GM19452 (cell line): ENCODE data around the gene EIF4E2.
"Not testable (repeated sequence)": the region's sequence is repeated elsewhere in the genome, so short reads cannot be mapped to it uniquely, and the experiment has no call there.

Experiments
- ATAC-seq: cut with Tn5 transposase; IDR thresholded peaks from one replicate; pipeline ENCODE4 v1.9.1; 2021; ENCODE audit not compliant: unreplicated experiment

Gene EIF4E2

GRCh38 chr2:232521959-232522622 lies 28.4 kb upstream of the EIF4E2 start:
- ATAC-seq: no peak

- no peak for ATAC-seq
These were observed 27.7 kb upstream of the EIF4E2 start for GRCh38 chr2:232522623-232523401.

- no peak for ATAC-seq
These were observed 27.1 kb upstream of the EIF4E2 start for GRCh38 chr2:232523402-232523681.

GRCh38 chr2:232523682-232524597 lies 26.5 kb upstream of the EIF4E2 start:
- ATAC-seq: no peak

- no peak for ATAC-seq
These were observed 25.7 kb upstream of the EIF4E2 start for GRCh38 chr2:232524771-232525170.

GRCh38 chr2:232525199-232525598 lies 25.3 kb upstream of the EIF4E2 start:
- no peak for ATAC-seq

GRCh38 chr2:232525791-232526371 lies 24.6 kb upstream of the EIF4E2 start, which contains the start of gene CHRND:
Gene CHRND, plus strand, starts transcription at chr2:232526160. Its CDS starts 56 bp downstream, at chr2:232526216.
- ATAC-seq: no peak

GRCh38 chr2:232526372-232526941 lies 24.0 kb upstream of the EIF4E2 start:
- ATAC-seq: no peak

- no peak for ATAC-seq
These were observed 22.5 kb upstream of the EIF4E2 start for GRCh38 chr2:232527905-232528470.

GRCh38 chr2:232528746-232529460 lies 21.6 kb upstream of the EIF4E2 start:
- ATAC-seq: no peak

GRCh38 chr2:232529806-232530547 lies 20.5 kb upstream of the EIF4E2 start:
- ATAC-seq: no peak

GRCh38 chr2:232530626-232531260 lies 19.7 kb upstream of the EIF4E2 start:
- no peak for ATAC-seq

GRCh38 chr2:232532419-232532818 lies 18.1 kb upstream of the EIF4E2 start:
- ATAC-seq: no peak

GRCh38 chr2:232532821-232533220 lies 17.7 kb upstream of the EIF4E2 start:
- not testable (repeated sequence) for ATAC-seq

- ATAC-seq: no peak
These were observed 16.4 kb upstream of the EIF4E2 start for GRCh38 chr2:232533944-232534710.

GRCh38 chr2:232534940-232535651 lies 15.4 kb upstream of the EIF4E2 start:
- no peak for ATAC-seq

- ATAC-seq: no peak
These were observed 14.5 kb upstream of the EIF4E2 start for GRCh38 chr2:232535761-232536530.
